ENCODE measurements around the gene ATP9A.
A peak's percentile ranks its signal among the peaks of the same experiment; 100 is the strongest.

GRCh38 chr20:51766994-51767866, 960 bp downstream of the ATP9A start:
- peak; percentile 8 to 29 for TF ChIP-seq POLR2A (IDR thresholded peaks at IDR 0.05)
- TF ChIP-seq, protein P1, sequence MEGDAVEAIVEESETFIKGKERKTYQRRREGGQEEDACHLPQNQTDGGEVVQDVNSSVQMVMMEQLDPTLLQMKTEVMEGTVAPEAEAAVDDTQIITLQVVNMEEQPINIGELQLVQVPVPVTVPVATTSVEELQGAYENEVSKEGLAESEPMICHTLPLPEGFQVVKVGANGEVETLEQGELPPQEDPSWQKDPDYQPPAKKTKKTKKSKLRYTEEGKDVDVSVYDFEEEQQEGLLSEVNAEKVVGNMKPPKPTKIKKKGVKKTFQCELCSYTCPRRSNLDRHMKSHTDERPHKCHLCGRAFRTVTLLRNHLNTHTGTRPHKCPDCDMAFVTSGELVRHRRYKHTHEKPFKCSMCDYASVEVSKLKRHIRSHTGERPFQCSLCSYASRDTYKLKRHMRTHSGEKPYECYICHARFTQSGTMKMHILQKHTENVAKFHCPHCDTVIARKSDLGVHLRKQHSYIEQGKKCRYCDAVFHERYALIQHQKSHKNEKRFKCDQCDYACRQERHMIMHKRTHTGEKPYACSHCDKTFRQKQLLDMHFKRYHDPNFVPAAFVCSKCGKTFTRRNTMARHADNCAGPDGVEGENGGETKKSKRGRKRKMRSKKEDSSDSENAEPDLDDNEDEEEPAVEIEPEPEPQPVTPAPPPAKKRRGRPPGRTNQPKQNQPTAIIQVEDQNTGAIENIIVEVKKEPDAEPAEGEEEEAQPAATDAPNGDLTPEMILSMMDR (IDR thresholded peaks at IDR 0.05), result peak in 2 of 4 experiments; percentile 11 to 42
